NCI-H2171 (cell line): Measurements from ENCODE around the gene GAPT.
"Not testable (repeated sequence)": the region's sequence is repeated elsewhere in the genome, so short reads cannot be mapped to it uniquely, and the experiment has no call there.

Experiments
- DNase-seq: peaks from one replicate; lab custom pipeline; 2025; lab: John Stamatoyannopoulos, UW

GAPT gene

GRCh38 chr5:58505502-58505901 is 14.3 kb downstream of the GAPT start:
- DNase-seq: no peak

DNA sequence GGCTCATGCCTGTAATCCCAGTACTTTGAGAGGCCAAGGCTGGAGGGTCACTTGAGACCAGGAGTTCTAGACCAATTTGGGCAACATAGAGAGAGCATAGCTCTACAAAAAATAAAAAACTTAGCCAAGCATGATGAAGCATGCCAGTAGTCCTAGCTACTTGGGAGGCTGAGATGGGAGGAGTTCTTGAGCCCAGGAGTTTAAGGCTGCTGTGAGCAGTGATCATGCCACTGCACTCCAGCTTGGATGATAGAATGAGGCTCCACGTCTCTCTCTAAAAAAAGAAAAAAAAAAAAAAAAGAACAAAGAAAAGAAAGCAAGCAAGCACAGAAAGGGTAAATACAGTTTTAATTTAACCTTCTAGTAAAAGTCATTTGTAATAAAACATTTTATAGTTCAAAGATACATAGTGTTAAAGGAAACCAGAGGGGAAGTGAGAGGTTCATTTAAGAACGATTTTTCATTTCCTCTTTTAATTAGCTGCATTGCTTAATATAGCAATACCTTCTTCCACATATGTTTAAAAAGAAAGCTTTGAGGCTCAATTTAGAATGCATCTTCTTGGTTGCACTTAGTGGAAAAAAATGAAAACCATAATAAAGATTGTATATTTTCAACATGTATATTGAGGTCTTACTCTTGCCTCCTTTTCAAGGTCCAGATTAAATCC is 14.9 kb downstream of the GAPT start:
- DNase-seq: no peak

GRCh38 chr5:58507715-58508114 is 16.5 kb downstream of the GAPT start:
- no peak for DNase-seq

- no peak for DNase-seq
Measured at GRCh38 chr5:58517198-58517597, 26.0 kb downstream of the GAPT start.

- DNase-seq: no peak
Measured at GRCh38 chr5:58523956-58524355, 32.7 kb downstream of the GAPT start.

- no peak for DNase-seq
Measured at GRCh38 chr5:58524571-58524970, 33.3 kb downstream of the GAPT start.

GRCh38 chr5:58530942-58531490 is 39.8 kb downstream of the GAPT start:
- DNase-seq: no peak

DNA sequence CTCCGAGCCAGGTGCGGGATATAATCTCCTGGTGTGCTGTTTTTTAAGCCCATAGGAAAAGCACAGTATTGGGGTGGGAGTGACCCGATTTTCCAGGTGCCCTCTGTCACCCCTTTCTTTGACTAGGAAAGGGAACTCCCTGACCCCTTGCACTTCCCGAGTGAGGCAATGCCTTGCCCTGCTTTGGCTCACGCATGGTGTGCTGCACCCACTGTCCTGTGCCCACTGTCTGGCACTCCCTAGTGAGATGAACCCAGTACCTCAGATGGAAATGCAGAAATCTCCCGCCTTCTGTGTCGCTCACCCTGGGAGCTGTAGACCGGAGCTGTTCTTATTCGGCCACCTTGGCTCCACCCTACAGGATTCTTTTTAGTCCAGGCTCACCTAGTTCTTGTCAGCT is 50.7 kb downstream of the GAPT start:
- DNase-seq: not testable (repeated sequence)

- DNase-seq: no peak
Measured at GRCh38 chr5:58542709-58543108, 51.5 kb downstream of the GAPT start.

GRCh38 chr5:58543723-58544122 is 52.5 kb downstream of the GAPT start:
- DNase-seq: no peak

DNA sequence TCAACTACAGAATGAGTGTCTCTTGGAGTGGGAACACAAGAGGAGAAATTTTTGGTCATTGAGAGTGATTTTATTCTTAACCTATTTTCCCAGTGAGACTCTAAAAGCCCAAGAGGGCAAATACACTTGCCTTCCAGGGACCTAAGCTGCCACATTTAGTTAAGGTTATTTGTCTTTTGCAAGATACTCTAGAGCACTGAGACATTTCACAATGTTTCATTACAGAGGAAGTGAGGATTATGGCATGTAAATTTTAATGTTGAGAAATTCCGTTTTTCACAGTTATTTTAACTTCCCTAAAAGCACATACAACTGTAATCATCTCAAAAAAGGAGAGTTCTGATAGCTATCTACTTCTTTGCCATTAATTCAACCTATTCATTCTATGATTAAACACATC is 53.0 kb downstream of the GAPT start:
- DNase-seq: no peak

DNA sequence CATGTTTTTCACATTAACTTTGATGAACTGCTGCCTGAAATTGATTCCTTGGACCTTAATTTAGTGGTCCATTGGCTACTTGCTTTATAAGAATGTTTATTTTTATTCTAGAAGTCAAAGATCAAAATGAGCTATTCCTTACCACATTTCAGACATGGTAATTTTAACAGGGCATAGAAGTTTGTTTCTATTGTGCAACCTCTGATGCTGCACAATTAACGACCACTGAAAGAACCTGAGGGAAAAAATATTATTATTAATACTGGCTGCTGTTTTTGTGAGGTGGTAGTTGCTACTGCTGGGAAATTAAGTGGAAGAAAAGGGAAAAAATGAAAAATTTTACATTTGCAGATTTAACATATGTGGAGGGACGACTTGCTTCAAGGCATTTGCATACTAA is 53.7 kb downstream of the GAPT start:
- DNase-seq: no peak

DNA sequence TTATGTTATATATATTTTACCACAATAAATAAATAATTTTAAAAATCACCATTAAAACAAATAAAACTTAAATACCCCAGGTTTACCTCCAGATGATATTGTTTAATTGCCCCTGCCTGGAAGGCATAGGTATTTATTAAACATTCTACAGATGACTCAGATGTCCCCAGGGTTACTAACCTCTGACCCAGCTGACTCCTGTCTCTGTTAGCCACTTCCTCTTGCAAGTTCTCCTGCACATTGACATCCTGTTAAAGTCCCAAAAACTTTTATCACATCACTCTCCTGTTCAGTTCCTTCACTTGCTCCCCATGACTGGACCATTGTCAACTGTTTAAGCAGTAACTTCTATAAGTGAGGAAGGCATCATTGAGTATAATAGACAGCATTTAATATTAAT is 54.7 kb downstream of the GAPT start:
- no peak for DNase-seq
